Spleen (tissue), 11 donors: ENCODE results near the gene OTOG. TPM values are rescaled to one million over a fixed set of nuclear protein-coding genes. Genes with fewer than 3 reads are reported as not detected.

Experiments
- DNase-seq: peaks from one replicate; pipeline ENCODE4 v3.0.0-alpha.2; 2020
- H3K27ac ChIP-seq, 8 donors: fragments of 200-600 bp; sonication (generic) in 7 of 8; 1 replicate in 4 of 8; 2 replicates in 4 of 8; pipeline versions ENCODE4 v1.5.0 to v1.8.0; 2016 to 2021; ENCODE audit warnings: inconsistent platforms in 4 of 8, mild to moderate bottlenecking in 4 of 8, moderate library complexity in 1 of 8
- H3K27me3 ChIP-seq, 7 donors: fragments of 200-600 bp; sonication (generic) in 6 of 7; replicated peaks in 1 of 7; 1 replicate in 4 of 7; 2 replicates in 3 of 7; pipeline versions ENCODE4 v1.5.0 to v1.8.0; 2016 to 2021; ENCODE audit warnings: inconsistent platforms in 3 of 7, mild to moderate bottlenecking in 1 of 7
- H3K36me3 ChIP-seq, 6 donors: fragments of 200-600 bp; sonication (generic) in 5 of 6; 1 replicate in 4 of 6; 2 replicates in 2 of 6; pipeline versions ENCODE4 v1.5.0 to v1.8.0; 2016 to 2021; ENCODE audit warnings: inconsistent platforms in 2 of 6
- H3K4me1 ChIP-seq, 6 donors: fragments of 200-600 bp; sonication (generic) in 5 of 6; 1 replicate in 3 of 6; 2 replicates in 3 of 6; pipeline versions ENCODE4 v1.5.0 to v1.8.0; 2016 to 2021; ENCODE audit warnings: inconsistent platforms in 3 of 6
- H3K4me3 ChIP-seq, 8 donors: fragments of 200-600 bp; sonication (generic) in 7 of 8; 1 replicate in 4 of 8; 2 replicates in 4 of 8; pipeline versions ENCODE4 v1.5.0 to v1.8.0; 2016 to 2021; ENCODE audit warnings: inconsistent platforms in 4 of 8, mild to moderate bottlenecking in 4 of 8, moderate library complexity in 2 of 8
- H3K9me3 ChIP-seq, 8 donors: fragments of 200-600 bp; sonication (generic) in 7 of 8; 1 replicate in 4 of 8; 2 replicates in 4 of 8; pipeline versions ENCODE4 v1.5.0 to v1.8.0; 2016 to 2021; ENCODE audit warnings: inconsistent platforms in 4 of 8
- CTCF ChIP-seq, 11 experiments: fragments of 200-600 bp in 7 of 11; fragments of 450-650 bp in 4 of 11; sonication (generic) in 4 of 11; IDR thresholded peaks in 8 of 11; conservative IDR thresholded peaks in 3 of 11; 1 replicate in 7 of 11; 2 replicates in 4 of 11; pipeline versions ENCODE4 v1.4.0 to v1.8.0; 2016 to 2021; ENCODE audit warnings: antibody characterized with exemption in 11 of 11, inconsistent platforms in 4 of 11, mild to moderate bottlenecking in 1 of 11
- POLR2A ChIP-seq, 3 donors: fragments of 450-650 bp; IDR thresholded peaks; one replicate each; pipeline ENCODE4 v1.5.1; 2017; ENCODE audit warnings: antibody characterized with exemption in 3 of 3, mild to moderate bottlenecking in 1 of 3
- POLR2AphosphoS5 ChIP-seq, 3 donors: sonication (generic); formaldehyde crosslinking; IDR thresholded peaks; one replicate each; pipeline ENCODE4 v1.5.1; 2017; ENCODE audit warnings: antibody characterized with exemption in 3 of 3
- WGBS, 5 donors: extraction: QIAGEN DNeasy Blood & Tissue Kit in 3 of 5; methylation state at CpG; one replicate each; pipeline versions ENCODE4 v1.1.5 to v1.1.7; 2013 to 2018; 5-methylcytosine and 5-hydroxymethylcytosine counted together
- intact Hi-C: fragments of 100-400 bp; cut with DNase I; formaldehyde crosslinking; loops from one replicate; pipeline ENCODE4 v1.15.0; 2023; ENCODE audit warnings: low total_unique reads
- polyA plus RNA-seq, 3 donors: library from polyadenylated mRNA; stranded (reverse); fragments of 200-250 nt; gene quantifications; one replicate each; pipeline ENCODE4 v1.2.1, GENCODE V29; 2013
- total RNA-seq, 7 donors: library from RNA; depleted of rRNA in 3 of 7; stranded (reverse); fragments of >200 nt in 3 of 7; fragmentation: NEBNext Ultra II Directional in 4 of 7; extraction: Animal tissue kit (Norgen Biotek cat#: 25700) in 4 of 7; gene quantifications; one replicate each; pipeline versions ENCODE4 v1.1.0 to v1.2.1, GENCODE V29; 2016 to 2021
- donor health status: healthy with polysubstance abuse.
- donor health status: DM: no; HTN: no; CAD: no; lungs with moderate emphysema.
- donor health status: DM: no; HTN: no; CAD: no.
- donor health status: Bipolar disorder and iron deficiency.
- donor health status: healthy.
- donor health status: DM: no; HTN: no; CAD: no.
- donor health status: DM: yes; HTN: yes; CAD: no.

Gene OTOG
- total and polyA plus RNA-seq, 10 donors, result not detected

GRCh38 chr11:17651061-17651460, 104.0 kb downstream of the OTOG start:
- Histone ChIP-seq H3K4me3 (no peak overlapping the region), H3K27ac (no peak overlapping the region), H3K4me1 (no peaks in the 10 kb centered on the region), H3K36me3 (no peaks in the 10 kb centered on the region), H3K27me3 (peaks cover 0 to 58% (median 0%) of the 10 kb centered on the region in 7 donors), H3K9me3 (peaks cover 0 to 36% (median 14%) of the 10 kb centered on the region in 8 donors)
- intact Hi-C loops, result no loop called here
- TF ChIP-seq CTCF (IDR thresholded peaks at IDR 0.05 in 8 of 11, conservative IDR thresholded peaks at IDR 0.05 in 3 of 11), result no peak
- TF ChIP-seq POLR2AphosphoS5 (IDR thresholded peaks at IDR 0.05), result no peak
- no peak for TF ChIP-seq POLR2A (IDR thresholded peaks at IDR 0.05)
- no peak for DNase-seq
- WGBS, 5 donors, result 60 to 75% (median 70%) methylated on average over 6 of the region's 6 CpGs

- H3K27ac ChIP-seq, result no peak overlapping the region
- DNase-seq, result no peak
- H3K9me3 ChIP-seq, result peaks cover 0 to 42% (median 19%) of the 10 kb centered on the region in 8 donors
- 38 to 50% (median 45%) methylated on average over 5 of the region's 5 CpGs for WGBS, 5 donors
- H3K4me1 ChIP-seq, result no peaks in the 10 kb centered on the region
- no peaks in the 10 kb centered on the region for H3K36me3 ChIP-seq
- TF ChIP-seq POLR2A (IDR thresholded peaks at IDR 0.05), result no peak
- no peak for TF ChIP-seq CTCF (IDR thresholded peaks at IDR 0.05 in 8 of 11, conservative IDR thresholded peaks at IDR 0.05 in 3 of 11)
- no peak for TF ChIP-seq POLR2AphosphoS5 (IDR thresholded peaks at IDR 0.05)
- H3K27me3 ChIP-seq, result peaks cover 0 to 58% (median 0%) of the 10 kb centered on the region in 7 donors
- intact Hi-C loops, result no loop called here
- H3K4me3 ChIP-seq, result no peak overlapping the region
These were observed 104.6 kb downstream of the OTOG start for GRCh38 chr11:17651681-17652080.

DNA sequence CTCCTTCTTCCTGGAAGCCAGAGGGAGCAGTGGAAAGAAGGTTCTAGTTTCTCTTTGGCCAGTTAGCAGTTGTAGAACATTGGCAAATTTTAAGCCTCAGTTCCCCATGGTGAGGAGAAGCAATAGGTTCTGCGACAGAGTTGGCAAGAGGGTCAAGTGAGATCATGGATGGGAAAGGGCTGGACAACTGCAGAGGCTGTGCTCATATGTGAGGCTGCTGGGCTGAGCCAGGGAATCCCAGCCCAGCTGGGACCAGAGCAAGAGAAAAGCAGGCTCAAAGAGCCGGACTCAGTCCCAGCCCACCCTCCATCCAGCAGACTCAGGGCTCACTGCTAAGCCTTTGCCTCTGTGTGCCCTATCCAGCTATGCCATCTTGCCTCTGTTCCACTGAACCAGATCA, 105.5 kb downstream of the OTOG start:
- no peak overlapping the region for H3K27ac ChIP-seq
- H3K9me3 ChIP-seq, result peaks cover 0 to 37% (median 19%) of the 10 kb centered on the region in 8 donors
- no peaks in the 10 kb centered on the region for H3K36me3 ChIP-seq
- no peak for DNase-seq
- TF ChIP-seq POLR2AphosphoS5 (IDR thresholded peaks at IDR 0.05), result no peak
- TF ChIP-seq CTCF (IDR thresholded peaks at IDR 0.05 in 8 of 11, conservative IDR thresholded peaks at IDR 0.05 in 3 of 11), result no peak
- TF ChIP-seq POLR2A (IDR thresholded peaks at IDR 0.05), result no peak
- no peak overlapping the region for H3K4me3 ChIP-seq
- H3K27me3 ChIP-seq, result peaks cover 0 to 58% (median 0%) of the 10 kb centered on the region in 7 donors
- no peaks in the 10 kb centered on the region for H3K4me1 ChIP-seq
- intact Hi-C loops, result no loop called here
- WGBS, 5 donors, result 83 to 94% (median 89%) methylated on average over 2 of the region's 2 CpGs

- intact Hi-C loops, result no loop called here
- Histone ChIP-seq H3K4me3 (no peak overlapping the region), H3K36me3 (no peaks in the 10 kb centered on the region), H3K9me3 (peaks cover 0 to 27% (median 16%) of the 10 kb centered on the region in 8 donors), H3K4me1 (no peaks in the 10 kb centered on the region), H3K27ac (no peak overlapping the region), H3K27me3 (peaks cover 0 to 55% (median 0%) of the 10 kb centered on the region in 7 donors)
- WGBS, 5 donors, result 69 to 77% (median 73%) methylated on average over 7 to 10 of the region's 10 CpGs
- TF ChIP-seq POLR2AphosphoS5 (IDR thresholded peaks at IDR 0.05) (no peak), POLR2A (IDR thresholded peaks at IDR 0.05) (no peak), CTCF (IDR thresholded peaks at IDR 0.05 in 8 of 11, conservative IDR thresholded peaks at IDR 0.05 in 3 of 11) (no peak)
- DNase-seq, result no peak
These were observed 106.6 kb downstream of the OTOG start for GRCh38 chr11:17653611-17654010.
